Activated naive CD4-positive, alpha-beta T cell treated with anti-CD3 and anti-CD28 coated beads for 36 hours (primary cell): ENCODE results near the gene THADA. TPM values are rescaled to one million over a fixed set of nuclear protein-coding genes. Genes with fewer than 3 reads are reported as not detected.

ENCODE experiments used
- CTCF ChIA-PET: fragments of 350-600 bp; sonication (Branson Sonifier 250); formaldehyde crosslinking; loops from one replicate; lab custom pipeline; 2021; ENCODE audit warnings: antibody characterized with exemption; lab: Charles Lee
- DNase-seq: peaks from one replicate; pipeline ENCODE4 v3.0.0-alpha.2; 2020
- H3K27ac Mint-ChIP-seq: one replicate; pipeline ENCODE4 v1.8.0; 2021; ENCODE audit warnings: mild to moderate bottlenecking, mixed read lengths
- H3K27me3 Mint-ChIP-seq: one replicate; pipeline ENCODE4 v1.8.0; 2021; ENCODE audit warnings: low read depth, mixed read lengths
- H3K36me3 Mint-ChIP-seq: one replicate; pipeline ENCODE4 v1.8.0; 2021; ENCODE audit warnings: low read depth, mixed read lengths
- H3K4me1 Mint-ChIP-seq: one replicate; pipeline ENCODE4 v1.8.0; 2021; ENCODE audit warnings: low read depth, mixed read lengths
- H3K4me3 Mint-ChIP-seq: one replicate; pipeline ENCODE4 v1.8.0; 2021; ENCODE audit warnings: mild to moderate bottlenecking, moderate library complexity, mixed read lengths
- H3K9me3 Mint-ChIP-seq: one replicate; pipeline ENCODE4 v1.8.0; 2021; ENCODE audit warnings: mixed read lengths
- intact Hi-C: fragments of 100-400 bp; cut with micrococcal nuclease; formaldehyde crosslinking; loops from one replicate; pipeline ENCODE4 v1.15.1; 2023
- total RNA-seq, 2 experiments: library from RNA; stranded (reverse); gene quantifications; one replicate each; pipeline ENCODE4 v1.2.3, GENCODE V29; 2021

THADA gene
- total RNA-seq, 2 experiments from 2014 or later = 28.6 to 31.5 TPM

DNA sequence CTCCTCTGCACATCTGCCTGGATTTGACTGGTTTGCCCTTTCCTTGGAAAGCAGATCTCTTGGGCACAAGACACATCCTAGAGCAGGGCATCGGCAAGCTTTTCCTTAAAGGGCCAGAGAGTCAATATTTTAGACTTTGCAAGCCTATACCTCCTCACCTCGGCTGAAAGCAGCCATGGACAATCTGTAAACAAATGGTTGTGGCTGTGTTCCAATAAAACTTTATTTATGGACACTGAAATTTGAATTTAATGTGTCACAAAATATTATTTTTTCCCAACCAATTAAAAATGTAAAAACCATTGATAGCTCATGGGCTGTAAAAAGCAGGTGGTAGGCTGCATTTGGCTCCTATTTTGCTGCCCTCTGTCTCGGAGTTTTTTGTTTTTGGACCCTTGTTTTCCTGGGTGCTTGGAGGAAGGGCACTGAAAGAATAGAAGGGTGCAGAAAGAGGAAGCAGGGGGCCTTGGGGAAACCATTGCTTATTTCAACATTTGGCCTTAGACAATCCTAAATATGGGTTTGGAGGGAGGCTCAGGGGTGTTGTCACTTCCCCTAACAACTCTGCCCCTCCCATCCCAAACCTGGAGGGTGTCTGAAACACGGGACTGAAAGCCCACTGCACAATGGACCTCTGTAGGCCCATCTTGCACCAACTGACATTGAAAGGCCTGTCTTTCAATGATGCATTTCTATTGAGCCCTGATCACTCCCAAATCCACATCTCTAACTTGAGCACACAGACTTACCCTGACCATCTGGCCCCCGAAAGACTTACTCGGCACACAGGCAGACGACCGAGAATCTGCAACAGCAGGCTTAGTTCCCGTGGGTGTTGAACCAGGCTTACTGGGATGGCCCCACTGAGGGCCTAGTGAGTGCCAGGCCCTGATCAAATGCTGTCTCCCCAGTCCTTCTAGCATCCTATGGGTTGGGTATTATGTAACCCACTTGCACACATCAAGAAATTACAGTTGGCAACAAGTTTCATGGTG lies 362.3 kb downstream of the THADA start:
- H3K27ac Mint-ChIP-seq = no peak overlapping the region
- intact Hi-C loops = no loop called here
- H3K9me3 Mint-ChIP-seq = no peaks in the 10 kb centered on the region
- no peak for DNase-seq
- H3K36me3 Mint-ChIP-seq = peaks cover 10% of the 10 kb centered on the region
- H3K27me3 Mint-ChIP-seq = no peaks in the 10 kb centered on the region
- peaks cover 18% of the 10 kb centered on the region for H3K4me1 Mint-ChIP-seq
- CTCF ChIA-PET = no interaction called here
- H3K4me3 Mint-ChIP-seq = no peak overlapping the region

GRCh38 chr2:43230951-43231827 lies 364.6 kb downstream of the THADA start:
- Mint-ChIP-seq H3K9me3 (no peaks in the 10 kb centered on the region), H3K36me3 (peaks cover 8% of the 10 kb centered on the region), H3K27me3 (no peaks in the 10 kb centered on the region), H3K27ac (no peak overlapping the region), H3K4me1 (peaks cover 22% of the 10 kb centered on the region), H3K4me3 (no peak overlapping the region)
- CTCF ChIA-PET = interaction anchor here (6.1 to 13.9 kb wide), 2 partner anchors 103 to 254 kb away, joined by 49 to 505 read pairs; no protein-coding TSS in a partner anchor
- intact Hi-C loops = no loop called here
- DNase-seq = no peak

DNA sequence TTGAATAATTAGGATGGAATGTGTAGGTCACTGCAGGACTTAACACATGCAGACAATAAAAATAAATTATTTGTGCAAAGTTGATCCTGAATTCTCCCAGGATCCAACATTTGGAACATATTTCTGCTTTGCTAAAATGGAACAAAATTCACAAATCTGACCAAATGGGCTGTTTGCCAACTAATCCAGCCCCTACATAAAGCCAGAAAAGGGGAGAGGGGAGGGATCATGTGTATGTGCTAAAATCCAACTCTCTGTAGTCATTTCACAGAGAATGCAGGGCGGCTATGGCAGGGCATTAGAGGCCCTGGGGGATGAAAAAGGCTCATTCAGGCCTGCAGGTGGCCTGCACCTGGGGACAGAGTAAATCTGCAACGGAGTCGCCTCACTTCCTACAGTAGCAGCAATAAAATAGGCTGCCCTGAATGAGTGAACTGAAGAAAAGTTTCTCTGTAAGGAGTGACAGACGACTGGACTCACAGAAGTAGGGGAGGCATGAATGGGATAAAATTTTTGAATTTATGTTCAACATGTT lies 365.4 kb downstream of the THADA start:
- DNase-seq = no peak
- intact Hi-C loops = no loop called here
- no peaks in the 10 kb centered on the region for H3K27me3 Mint-ChIP-seq

DNA sequence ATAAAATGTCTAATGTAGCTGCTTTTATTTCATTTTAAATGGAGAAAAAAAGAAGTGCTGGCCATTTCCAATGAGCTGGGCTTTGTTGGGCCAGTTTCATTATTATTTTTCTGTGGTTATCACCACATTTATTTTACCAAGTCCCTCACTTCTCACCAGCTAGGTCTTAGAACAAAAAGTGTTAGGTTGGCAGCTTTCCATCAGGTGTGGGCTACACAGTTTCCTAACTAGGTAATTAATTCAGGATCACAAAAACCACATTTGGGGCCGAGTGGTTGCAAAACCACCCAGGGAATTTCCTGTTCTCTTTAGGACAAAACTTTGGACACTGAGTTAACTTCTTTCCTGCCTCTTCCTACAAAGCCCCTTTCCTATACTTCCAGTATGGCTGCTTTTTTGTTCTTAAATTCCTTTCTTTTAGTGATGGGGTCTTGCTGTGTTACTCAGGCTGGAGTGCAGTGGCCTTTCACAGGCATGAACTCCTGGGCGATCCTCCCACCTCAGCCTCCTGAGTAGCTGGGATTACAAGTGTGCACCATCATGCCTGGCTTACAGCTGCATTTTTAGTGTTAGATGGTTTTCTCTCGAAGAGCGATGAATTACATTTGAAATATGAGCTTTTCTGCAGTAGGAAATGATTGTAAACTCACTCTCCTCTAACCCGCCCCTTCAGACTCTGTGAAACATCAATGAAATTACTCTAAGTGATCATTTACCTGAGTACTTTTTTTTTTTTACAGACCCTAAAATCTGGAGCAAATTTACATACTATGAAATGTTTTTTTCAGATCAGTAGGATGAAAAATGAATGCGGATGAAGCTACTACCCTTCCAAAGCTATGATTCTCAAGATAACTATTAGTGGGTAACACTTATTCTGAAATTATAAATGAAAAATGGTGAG lies 366.8 kb downstream of the THADA start:
- no peak overlapping the region for H3K4me3 Mint-ChIP-seq
- peak; percentile 43 for DNase-seq
- peak overlapping the region; percentile 65 for H3K27ac Mint-ChIP-seq
- CTCF ChIA-PET = interaction anchor here (0.6 to 13.9 kb wide), 72 partner anchors 9 to 851 kb away, joined by 3 to 505 read pairs (median 5); no protein-coding TSS in a partner anchor
- peaks cover 17% of the 10 kb centered on the region for H3K36me3 Mint-ChIP-seq
- intact Hi-C loops = loop anchor here (1.0 kb wide), 9 partner anchors 178 to 402 kb away; no protein-coding TSS in a partner anchor
- H3K27me3 Mint-ChIP-seq = no peaks in the 10 kb centered on the region
- H3K4me1 Mint-ChIP-seq = peaks cover 22% of the 10 kb centered on the region
- H3K9me3 Mint-ChIP-seq = no peaks in the 10 kb centered on the region

More for the DNA sequence above, 365.4 kb downstream of the THADA start:
- CTCF ChIA-PET = interaction anchor here (0.7 to 13.9 kb wide), 17 partner anchors 9 to 420 kb away, joined by 3 to 505 read pairs (median 13); no protein-coding TSS in a partner anchor
- no peak overlapping the region for H3K4me3 Mint-ChIP-seq
- no peak overlapping the region for H3K27ac Mint-ChIP-seq
- H3K9me3 Mint-ChIP-seq = no peaks in the 10 kb centered on the region
- H3K4me1 Mint-ChIP-seq = peaks cover 22% of the 10 kb centered on the region
- H3K36me3 Mint-ChIP-seq = peaks cover 10% of the 10 kb centered on the region

DNA sequence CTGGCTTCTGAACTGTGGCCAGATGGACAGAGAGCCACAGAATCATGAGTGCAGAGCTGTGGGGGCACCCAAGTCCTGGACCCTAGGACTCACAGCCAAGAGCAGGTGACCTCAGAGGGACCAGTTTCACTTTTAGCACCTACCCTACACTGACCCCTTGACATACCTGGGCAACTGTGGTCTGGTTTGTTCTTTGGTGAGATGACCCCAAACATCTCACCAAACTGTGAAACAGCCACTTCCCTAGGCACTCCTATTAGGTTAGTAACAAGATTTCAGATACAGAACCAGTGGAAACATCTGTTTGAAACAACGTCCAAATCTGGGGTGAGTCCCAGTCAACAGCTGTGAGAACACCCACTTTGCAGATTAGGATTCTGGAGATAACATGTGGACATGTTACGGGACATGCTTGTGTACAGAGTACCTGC lies 367.5 kb downstream of the THADA start:
- intact Hi-C loops = no loop called here
- DNase-seq = no peak
- peaks cover 23% of the 10 kb centered on the region for H3K36me3 Mint-ChIP-seq

GRCh38 chr2:43227830-43228281 lies 368.0 kb downstream of the THADA start:
- Mint-ChIP-seq H3K4me3 (peak overlapping the region; percentile 78), H3K27ac (peak overlapping the region; percentile 75), H3K27me3 (no peaks in the 10 kb centered on the region), H3K4me1 (peaks cover 25% of the 10 kb centered on the region), H3K36me3 (peaks cover 25% of the 10 kb centered on the region), H3K9me3 (no peaks in the 10 kb centered on the region)
- intact Hi-C loops = no loop called here
- no peak for DNase-seq
- CTCF ChIA-PET = interaction anchor here (0.9 to 13.9 kb wide), 18 partner anchors 8 to 397 kb away, joined by 3 to 505 read pairs (median 16); no protein-coding TSS in a partner anchor

More for the DNA sequence above, 367.5 kb downstream of the THADA start:
- Mint-ChIP-seq H3K27ac (no peak overlapping the region), H3K27me3 (no peaks in the 10 kb centered on the region), H3K9me3 (no peaks in the 10 kb centered on the region), H3K4me1 (peaks cover 24% of the 10 kb centered on the region), H3K4me3 (peak overlapping the region; percentile 78)
- CTCF ChIA-PET = interaction anchor here (0.6 to 13.9 kb wide), 44 partner anchors 8 to 418 kb away, joined by 3 to 505 read pairs (median 6); no protein-coding TSS in a partner anchor

DNA sequence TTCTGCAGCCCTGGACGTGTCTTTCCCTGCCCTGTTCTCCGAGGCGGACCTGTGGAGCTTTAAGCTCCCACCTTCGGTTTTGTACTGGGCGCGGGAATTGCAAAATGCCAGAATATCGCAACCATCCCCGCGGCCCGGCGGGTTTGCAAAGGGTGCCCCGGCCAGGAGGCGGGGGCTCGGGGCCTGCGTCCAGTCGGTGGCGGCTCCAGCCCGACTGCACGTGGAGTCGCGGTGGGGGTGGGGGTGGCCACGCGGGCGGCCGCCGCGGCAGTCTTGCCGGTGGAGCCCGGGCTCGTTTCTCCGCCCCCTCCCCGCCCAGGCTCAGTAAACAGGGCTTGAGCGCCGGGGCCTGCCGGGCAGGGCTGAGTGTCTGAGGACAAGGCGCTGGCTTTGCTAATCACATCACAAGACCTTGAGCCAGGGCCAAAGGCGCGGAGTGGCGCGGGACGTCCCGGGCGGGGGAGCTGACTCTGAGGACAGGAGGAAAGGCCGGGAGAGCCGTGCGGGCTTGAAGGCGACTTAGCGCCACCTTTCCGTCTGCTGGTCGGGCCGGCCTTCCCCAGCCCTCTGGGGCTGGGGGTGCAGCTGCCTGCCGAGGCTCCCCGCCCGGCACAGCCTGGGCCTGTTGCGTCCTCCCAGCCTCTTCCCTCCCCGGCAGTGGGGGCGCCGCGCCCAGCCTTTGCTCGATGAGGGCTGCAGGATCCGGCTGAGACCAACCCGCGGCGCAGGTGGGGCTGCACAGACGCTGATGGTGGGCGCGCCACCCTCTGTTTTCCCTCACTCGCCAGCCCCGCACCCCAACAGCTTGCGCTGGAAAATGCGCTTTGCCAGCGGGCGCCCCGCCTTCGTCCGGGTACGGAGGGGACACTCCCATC lies 368.6 kb downstream of the THADA start:
- Mint-ChIP-seq H3K4me1 (peaks cover 29% of the 10 kb centered on the region), H3K27ac (peak overlapping the region; percentile 88), H3K27me3 (no peaks in the 10 kb centered on the region), H3K4me3 (peak overlapping the region; percentile 97), H3K36me3 (peaks cover 30% of the 10 kb centered on the region), H3K9me3 (no peaks in the 10 kb centered on the region)
- intact Hi-C loops = loop anchor here (1.0 kb wide), 8 partner anchors 32 to 417 kb away; no protein-coding TSS in a partner anchor
- peak; percentile 76 for DNase-seq
- CTCF ChIA-PET = interaction anchor here (0.9 to 13.9 kb wide), 13 partner anchors 10 to 397 kb away, joined by 3 to 505 read pairs (median 23); no protein-coding TSS in a partner anchor

DNA sequence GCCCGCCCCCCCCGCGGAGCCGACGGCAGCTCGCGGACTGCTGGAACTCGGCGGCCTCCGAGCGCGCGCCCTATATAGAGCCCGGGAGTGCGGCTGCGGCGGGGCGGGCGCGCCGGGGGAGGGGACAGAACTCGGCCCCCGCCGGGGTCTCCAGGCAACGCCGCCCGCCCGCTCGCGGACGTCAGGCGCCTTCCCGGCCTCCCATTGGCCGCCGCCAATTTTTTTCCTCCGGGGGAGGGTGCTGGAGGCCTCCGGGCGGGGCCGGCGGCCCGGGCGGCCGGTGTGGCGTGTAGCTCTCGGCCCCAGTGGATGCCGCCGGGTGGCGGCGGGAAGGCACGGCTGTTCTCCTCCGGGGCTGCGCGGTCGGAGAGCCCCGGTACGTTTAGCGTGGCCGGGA lies 369.3 kb downstream of the THADA start, which contains the start of gene ZFP36L2:
ZFP36L2 (minus strand) TSS at position 49 of the 397 bp plus-strand sequence. CDS start 291 bp downstream, outside the sequence.
- Mint-ChIP-seq H3K27ac (peak within 1 kb of the TSS; percentile 92), H3K9me3 (no peaks in the 10 kb centered on the region), H3K4me3 (peak within 1 kb of the TSS; percentile 97), H3K36me3 (peaks cover 36% of the 10 kb centered on the region), H3K27me3 (no peaks in the 10 kb centered on the region), H3K4me1 (peaks cover 36% of the 10 kb centered on the region)
- intact Hi-C loops = loop anchor here (1.0 kb wide), 8 partner anchors 31 to 416 kb away; no protein-coding TSS in a partner anchor
- peak; percentile 95 for DNase-seq
- CTCF ChIA-PET = interaction anchor here (1.5 to 13.9 kb wide), 8 partner anchors 9 to 280 kb away, joined by 3 to 505 read pairs (median 55); no protein-coding TSS in a partner anchor

DNA sequence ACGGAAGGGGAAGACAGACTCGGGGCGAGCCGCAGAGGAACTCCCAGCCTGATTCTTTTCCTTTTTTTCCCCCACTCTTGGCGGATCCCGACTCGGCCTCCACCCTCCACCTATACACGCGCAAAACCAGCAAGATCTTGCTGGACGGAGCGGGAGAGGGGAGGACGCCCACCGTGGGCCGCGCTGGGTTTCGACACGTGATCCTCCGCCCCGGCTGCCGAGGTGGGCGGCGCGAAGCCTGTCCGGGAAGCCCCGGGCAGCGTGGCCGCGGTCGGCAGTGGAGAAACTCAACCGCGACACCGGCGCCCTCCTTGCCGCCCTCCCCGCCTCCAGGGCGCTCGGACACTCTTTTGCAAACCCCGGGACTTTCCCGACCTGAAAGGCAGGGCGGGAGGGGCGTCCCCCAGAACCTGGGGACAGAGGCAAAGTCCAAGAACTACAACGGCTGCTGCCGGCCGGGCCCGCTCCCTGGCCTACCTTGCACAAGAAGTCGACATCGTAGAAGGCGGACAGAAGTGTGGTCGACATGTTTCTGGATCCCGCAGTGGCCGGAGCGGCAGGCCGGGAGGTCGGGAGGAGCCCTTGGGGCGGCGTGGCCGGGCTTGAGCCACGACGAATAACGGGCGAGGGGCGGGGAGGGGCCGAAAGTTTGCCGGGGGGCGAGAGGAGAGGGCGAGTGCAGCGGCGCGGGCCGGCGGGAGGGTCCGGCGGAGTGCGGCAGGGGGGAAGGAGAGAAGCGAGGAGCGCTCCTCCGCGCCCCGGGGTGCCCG lies 369.9 kb downstream of the THADA start:
- Mint-ChIP-seq H3K4me1 (peaks cover 42% of the 10 kb centered on the region), H3K27ac (peak overlapping the region; percentile 92), H3K9me3 (no peaks in the 10 kb centered on the region), H3K27me3 (no peaks in the 10 kb centered on the region), H3K4me3 (peak overlapping the region; percentile 97), H3K36me3 (peaks cover 40% of the 10 kb centered on the region)
- peak; percentile 68 for DNase-seq
- intact Hi-C loops = loop anchor here (1.0 kb wide), 8 partner anchors 31 to 416 kb away; no protein-coding TSS in a partner anchor
- CTCF ChIA-PET = interaction anchor here (1.6 to 13.9 kb wide), 8 partner anchors 9 to 279 kb away, joined by 8 to 505 read pairs (median 38); no protein-coding TSS in a partner anchor
